NCI-H774 (cell line): ENCODE data around the gene GRID2IP.
A peak's percentile ranks its signal among the peaks of the same experiment; 100 is the strongest.

Experiments
- DNase-seq: peaks from one replicate; lab custom pipeline; 2025; lab: John Stamatoyannopoulos, UW

The GRID2IP gene

GRCh38 chr7:6447581-6448199 is 103.6 kb downstream of the GRID2IP start, which contains the start of gene DAGLB:
Gene DAGLB (minus strand): TSS chr7:6447954. CDS start chr7:6447842, 112 bp downstream.
- DNase-seq, result peak; percentile 86
